Inflammatory macrophage (primary cell): ENCODE data around the gene SOX5.
"Not testable (repeated sequence)": the region's sequence is repeated elsewhere in the genome, so short reads cannot be mapped to it uniquely, and the experiment has no call there.

Experiments
- DNase-seq, 2 donors: peaks; one replicate each; pipeline ENCODE4 v3.0.0-alpha.2; 2020 to 2022

Gene SOX5

DNA sequence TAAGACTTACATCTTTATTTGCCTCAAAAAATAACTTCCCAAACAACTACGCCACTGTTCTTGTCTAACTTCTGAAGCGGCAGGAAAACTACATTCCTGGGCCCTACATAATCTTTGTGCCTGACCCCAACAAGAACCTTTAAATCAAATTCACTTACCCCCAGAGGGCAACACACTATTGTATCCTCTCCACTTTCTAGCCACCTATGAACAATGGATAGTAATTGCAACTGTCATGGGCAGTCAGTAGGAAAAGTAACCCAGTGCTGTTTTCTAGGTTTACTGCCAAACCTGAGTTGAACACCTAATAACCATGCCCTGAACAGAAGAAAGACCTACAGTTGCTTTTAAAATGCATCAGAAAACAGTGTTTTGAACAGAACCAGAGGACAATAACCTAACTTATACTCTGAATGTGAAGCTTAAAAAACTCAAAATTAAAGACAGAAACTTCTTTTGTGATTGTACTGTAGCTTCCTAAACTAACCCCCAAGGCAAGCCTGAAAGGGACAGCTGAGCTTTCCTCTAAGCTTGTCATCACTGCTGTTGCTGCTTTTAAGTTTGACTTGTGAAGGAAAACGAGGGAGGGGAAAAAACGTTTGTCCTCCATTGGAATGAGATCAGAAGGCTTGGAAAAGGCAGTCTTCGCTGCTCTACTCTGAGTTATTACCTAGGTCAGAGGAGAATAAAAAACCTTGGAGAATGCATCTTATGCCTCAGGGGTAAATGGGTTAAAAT is 195.7 kb downstream of the SOX5 start:
- no peak for DNase-seq

DNA sequence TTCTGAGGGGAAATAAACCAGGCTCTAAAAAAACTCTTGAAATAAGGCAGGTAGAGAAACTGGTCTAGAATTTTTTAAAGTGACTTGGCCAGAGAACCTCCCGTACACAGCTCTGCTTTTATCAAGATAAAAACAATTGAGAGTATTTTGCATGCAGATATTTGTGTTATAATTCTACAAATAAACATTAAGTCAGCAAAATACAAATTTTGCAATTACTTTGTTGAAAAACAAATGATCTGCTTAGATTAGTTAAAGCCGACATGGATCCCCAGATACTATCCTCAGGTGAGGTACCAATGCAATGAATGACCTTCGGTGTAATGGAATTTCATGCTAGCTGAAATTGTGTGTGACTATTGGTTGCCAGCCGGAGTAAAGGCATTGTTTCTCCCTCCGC is 197.2 kb downstream of the SOX5 start:
- DNase-seq, result no peak

DNA sequence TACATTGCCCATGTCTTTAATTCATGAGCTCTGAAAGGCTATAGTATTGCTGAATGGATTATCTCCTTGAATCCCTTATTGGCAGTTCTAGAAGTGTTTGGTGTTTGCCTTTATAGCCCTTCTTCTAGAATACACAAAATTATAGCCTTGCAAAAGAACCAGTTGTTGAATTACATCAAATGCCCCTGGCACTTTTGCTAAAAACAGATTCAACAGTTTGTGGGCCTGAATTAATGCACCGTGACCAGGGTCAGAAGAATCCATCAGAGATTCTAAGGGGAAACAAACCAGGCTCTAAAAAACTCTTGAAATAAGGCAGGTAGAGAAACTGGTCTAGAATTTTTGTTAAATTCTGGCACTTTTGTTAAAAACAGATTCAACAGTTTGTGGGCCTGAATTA is 197.8 kb downstream of the SOX5 start:
- no peak for DNase-seq

DNA sequence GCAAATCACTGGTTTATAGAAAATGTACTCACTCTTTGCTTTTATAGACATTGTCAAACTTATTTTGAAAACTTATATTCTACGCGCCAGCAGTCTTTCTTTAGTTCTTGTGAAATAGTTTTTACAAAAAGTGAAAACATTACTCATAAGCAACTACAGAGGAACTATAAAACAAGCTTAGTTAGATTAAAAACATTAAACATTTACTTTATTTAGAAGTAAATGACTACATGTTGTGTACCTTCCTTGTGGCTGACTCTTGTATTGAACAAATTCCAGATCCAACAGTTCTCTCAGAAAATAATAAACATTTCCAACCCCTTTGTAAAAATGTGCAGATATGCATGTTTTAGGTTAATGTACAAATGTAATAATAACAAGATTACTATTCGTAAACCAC is 198.5 kb downstream of the SOX5 start:
- DNase-seq, result no peak

DNA sequence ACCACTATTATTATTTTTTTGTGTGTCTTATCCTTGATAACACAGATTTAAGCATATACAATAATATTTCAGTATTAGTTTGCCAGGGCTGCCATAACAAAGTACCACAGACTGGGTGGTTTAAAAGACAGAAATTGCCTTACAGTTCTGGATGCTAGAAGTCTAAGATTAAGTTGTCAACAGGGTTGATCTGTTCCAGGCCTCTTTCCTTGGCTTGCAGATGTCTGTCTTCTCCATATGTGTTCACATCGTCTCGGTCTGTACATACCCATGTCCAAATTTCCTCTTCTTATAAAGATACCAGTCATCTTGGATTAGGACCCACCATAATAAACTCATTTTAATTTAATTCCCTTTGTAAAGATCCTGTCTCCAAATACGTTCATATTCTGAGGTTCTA is 204.8 kb downstream of the SOX5 start:
- no peak for DNase-seq

DNA sequence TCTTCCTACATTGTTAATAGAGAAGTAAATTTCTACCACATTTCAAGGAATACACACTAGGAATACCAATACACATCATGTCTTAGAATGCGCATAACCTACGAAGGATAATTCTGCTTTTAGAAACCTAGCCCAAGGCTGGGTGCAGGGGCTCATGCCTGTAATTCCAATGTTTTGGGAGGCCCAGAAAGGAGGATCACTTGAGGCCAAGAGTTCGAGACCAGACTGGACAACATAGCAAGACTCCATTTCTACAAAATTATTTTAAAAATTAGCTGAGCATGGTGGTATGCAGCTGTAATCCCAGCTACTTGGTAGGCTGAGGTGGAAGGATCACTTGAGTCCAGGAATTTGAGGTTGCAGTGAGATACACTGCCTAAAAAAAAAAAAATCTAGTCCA is 206.9 kb downstream of the SOX5 start:
- DNase-seq, result no peak

DNA sequence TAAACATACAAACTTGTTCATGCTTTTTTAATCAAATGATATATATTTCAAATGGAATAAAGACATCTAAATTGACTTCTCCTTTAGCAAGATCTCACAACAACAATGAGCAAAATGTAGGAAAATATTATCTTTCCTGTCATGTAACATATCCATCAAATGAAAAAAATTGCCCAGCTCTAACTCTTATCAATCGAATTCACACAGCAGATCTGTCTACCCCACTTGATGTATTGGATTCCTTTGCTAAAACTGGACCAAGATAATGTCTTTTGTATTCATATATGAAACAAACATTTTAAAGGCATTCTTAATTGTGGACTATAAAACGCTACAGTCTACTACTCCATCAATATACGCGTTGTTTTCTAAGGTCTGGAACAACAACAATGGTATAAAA is 218.0 kb downstream of the SOX5 start:
- no peak for DNase-seq

DNA sequence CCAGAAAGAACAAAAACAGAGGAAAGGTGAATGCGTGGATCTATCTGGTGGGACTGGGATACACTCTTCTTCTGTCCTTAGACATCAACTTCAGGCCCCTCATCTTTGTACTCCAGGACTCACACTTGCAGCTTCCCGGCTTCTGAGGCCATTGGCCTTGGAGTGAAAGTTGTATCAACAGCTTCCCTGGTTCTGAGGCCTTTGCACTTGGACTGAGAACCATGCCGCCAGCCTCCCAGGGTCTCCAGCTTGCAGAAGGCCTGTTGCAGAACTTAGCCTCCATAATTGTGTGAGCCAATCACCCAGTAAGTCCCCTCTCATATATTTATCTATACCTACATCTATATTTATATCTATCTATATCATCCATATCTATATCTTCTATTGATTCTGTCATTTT is 218.4 kb downstream of the SOX5 start:
- no peak for DNase-seq

DNA sequence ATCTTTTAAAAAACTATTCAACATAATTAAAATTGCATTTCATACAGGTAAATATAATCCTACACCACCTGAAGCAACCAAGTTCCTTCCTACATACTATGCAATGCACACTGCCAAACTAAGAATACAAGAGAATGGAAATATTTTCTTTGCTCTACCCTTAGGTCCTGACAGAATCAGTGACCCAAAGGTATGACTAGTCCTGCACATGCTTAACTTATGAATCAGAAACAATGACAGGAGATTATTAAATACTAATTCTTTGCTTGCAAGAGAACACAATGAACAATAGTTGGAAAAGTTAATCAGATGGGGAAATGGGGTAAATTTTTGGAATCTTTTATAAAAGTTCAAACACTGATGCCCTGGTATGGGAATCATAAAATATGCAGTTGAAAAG is 220.1 kb downstream of the SOX5 start:
- no peak for DNase-seq

DNA sequence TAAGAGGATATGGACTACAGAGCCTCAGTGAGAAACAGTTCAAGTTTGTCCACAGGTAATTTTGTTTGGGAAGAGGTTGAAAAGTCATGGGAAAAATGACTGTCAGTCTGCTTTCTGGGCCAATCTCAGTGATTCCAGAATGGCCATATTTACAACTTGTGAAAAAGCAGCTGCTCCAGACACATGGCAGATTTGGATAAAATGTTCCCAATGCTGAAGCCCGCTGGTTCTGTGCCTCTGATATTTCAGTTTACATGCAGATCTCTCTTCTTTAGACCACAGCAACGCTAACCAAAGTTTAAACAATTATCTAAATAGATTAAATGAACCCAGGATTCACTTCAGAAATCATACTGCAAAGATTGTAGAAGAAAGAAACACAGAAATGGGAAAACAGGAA is 222.8 kb downstream of the SOX5 start:
- no peak for DNase-seq

DNA sequence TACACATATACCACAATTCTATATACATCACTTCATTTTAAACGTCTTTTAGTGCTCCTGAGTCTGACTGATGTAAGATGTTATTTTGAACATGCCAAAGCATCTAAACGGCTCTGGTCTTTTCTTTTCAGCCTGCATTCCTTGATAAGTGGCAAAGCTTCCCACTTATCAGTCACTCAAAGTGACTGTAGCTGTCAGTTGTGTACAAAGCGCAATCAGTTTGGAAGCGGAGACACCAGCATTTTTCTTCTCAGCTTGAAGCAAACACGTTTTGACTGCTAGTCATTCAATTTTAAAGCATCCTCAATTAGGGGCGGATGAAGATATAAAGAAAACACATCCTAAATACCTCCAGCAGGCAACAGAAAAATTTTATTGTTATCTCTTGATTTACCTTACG is 226.8 kb downstream of the SOX5 start:
- DNase-seq, result no peak

DNA sequence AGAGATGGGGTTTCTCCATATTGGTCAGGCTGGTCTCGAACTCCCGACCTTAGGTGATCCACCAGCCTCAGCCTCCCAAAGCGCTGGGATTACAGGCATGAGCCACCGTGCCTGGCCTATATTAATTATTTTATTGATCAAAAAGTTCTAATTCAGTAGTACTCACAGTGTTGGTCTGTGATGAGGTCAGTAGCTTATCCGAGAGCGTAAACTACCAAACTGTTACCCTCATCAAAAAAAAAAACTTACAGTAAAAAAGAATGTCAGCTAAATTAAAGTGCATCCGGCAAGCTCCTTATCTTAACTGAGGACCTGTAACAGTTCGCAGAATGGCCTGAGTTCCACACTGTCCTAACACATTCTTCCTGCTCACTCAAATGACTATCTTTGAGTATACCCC is 228.2 kb downstream of the SOX5 start:
- DNase-seq, result no peak

DNA sequence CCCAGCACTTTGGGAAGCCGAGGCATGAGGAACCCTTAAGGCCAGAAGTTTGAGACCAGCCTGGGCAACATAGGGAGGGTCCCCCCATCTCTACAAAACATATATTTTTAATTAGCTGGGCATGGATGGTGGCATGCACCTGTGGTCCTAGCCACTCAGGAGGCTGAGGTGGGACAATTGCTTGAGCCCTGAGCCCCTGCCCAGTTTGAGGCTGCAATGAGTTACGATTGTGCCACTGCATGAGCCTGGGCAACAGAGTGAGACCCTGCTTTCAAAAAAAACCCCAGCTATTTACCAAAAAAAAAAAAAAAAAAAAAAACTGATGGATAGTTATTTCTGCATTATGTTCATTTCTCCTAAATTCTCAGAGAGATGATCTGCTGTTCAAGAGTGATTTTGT is 230.0 kb downstream of the SOX5 start:
- no peak for DNase-seq

DNA sequence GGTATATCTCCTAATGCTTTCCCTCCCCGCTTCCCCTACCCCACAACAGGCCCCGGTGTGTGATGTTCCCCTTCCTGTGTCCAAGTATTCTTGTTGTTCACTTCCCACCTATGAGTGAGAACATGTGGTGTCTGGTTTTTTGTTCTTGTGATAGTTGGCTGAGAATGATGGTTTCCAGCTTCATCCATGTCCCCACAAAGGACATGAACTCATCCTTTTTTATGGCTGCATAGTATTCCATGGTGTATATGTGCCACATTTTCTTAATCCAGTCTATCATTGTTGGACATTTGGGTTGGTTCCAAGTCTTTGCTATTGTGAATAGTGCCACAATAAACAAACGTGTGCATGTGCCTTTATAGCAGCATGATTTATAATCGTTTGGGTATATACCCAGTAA is 239.1 kb downstream of the SOX5 start:
- not testable (repeated sequence) for DNase-seq

DNA sequence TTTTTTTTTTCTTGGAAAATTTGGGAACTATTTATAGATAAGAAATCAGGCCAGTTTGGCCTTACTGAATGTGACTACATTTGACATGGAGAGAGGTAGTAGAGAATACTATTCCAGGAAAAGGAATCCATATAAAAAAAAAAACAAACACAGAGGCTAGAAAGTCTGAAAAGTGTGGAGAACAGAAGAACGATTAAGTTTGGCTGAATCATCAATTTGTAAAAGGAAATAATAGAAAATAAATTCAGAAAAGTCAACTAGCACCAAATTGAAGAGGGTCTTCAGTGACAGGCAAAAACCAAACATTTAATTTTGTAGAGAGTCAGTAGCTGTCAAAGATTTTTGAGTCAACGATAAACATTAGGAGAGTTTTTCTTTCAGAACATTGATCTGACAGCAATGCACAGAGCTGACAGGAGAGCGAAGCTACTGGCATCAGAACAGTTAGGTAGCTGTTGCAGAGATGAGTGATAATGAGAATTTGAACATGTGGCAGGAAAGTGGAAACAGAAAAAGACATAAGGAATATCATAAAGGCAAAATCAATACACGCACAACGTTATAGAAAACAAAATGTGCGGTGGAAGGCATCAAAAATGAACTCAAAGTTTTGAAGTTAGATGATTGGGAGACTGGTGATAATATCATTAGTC is 241.2 kb downstream of the SOX5 start:
- DNase-seq, result no peak

DNA sequence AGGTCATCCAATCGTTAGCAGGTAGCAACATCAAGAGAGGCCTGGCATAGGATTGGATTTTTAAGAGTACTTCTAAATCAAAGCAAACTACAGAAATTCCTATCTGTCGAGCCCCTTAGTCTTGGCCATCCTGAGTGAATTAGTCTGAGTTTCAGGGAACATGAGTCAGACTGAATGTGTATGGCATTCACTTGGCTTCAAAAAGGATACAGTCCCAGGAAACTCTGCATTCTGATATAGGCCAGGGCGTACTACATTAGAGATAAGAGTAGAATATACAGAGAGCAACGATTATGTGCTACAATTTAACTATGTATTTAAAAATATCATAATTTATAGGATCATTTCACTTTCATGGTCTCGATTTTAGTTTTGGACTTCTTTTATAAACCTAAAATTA is 242.2 kb downstream of the SOX5 start:
- no peak for DNase-seq

DNA sequence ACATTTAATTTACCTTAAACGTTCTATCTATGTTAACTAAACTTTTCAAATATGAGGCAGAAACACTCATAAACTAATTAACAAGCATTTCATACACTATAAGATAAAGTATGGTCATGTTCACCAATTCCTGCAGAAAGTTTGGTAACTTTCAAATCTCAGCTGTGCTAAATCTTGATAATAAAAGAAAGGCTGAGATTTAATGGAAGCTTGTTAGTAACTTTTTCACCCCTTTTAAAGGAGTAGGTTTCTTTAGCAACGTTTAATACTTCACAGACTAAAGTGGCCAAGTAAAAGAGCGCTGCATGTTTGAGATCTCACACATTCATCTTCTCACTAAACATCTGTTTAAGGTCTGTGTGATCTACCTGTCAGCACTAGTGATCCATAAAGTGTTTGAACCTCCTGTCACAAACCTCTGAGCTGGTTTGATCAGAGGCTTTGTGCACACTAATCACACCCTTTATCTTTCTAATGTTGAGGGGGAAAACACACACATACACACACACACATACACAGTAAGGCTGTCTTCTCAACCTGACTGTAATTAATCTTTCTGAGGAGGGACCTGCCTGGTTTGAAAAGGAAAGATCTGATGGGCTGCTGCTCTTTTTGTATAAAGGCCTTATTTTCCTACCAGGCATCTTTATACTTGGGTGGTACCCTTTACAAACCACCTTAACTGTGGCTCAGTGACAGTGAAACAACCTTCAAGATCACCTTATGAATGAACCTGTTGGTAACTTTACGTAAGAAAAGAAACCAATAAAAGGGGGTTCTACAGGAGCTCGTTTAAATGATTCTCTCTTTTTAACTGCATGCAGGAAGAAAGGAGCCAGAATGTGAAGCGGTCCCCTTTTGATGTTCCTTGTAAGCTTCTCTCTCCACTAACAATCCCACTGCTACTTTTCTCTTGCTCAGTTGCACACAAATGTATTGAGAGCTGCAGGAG is 244.2 kb downstream of the SOX5 start:
- DNase-seq, result no peak

DNA sequence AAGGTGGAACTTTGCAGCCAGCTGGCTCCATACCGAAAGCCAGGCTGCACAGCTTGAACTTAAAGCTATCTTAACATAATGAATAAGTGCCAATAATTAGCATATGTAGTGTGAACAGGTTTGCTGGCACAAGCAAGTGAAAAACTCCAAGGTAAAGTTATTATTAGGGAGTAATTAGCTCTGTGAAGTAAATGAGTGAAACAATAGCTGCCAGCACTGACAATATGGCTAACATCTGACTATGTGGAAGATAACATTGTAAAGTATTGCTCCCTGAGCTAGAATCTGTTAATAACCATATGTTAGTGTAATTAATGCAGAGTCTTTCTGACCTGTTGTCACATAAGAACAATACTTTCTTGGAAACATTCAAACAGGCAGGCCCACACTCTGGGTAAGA is 246.4 kb downstream of the SOX5 start:
- no peak for DNase-seq

DNA sequence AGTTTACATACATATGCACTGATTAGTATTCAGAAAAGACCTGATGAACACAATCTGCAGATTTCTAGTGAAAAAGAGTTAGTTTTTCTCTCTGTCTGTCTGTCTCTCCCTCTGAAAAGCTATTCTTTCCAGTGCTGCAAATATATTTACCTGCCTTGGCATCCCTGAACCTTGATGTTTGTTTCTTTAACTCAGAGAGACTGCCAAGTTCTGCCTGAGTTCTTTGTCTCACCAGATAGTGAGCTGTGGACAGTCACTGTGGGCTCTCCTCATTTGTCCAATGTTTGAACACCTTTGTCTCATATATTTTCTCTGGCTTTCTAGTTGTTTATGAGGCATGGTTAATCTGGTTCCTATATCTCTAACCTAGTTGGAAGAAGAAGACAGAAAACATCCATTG is 250.4 kb downstream of the SOX5 start:
- no peak for DNase-seq

DNA sequence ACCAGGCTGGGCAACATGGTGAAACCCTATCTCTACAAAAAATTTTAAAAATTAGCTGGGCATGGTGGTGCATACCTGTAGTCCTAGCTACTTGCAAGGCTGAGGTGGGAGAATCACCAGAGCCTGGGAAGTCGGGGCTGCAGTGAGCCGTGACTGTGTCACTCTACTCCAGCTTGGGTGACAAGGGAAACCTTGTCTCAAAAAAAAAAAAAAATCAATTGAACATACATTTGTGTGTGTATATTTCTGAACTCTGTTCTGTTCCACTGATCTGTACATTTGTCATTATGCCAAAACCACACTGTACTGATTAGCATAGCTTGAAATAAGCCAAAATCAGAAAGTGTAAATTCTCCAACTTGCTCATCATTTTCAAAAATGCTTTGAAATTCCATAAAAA is 254.6 kb downstream of the SOX5 start:
- no peak for DNase-seq

DNA sequence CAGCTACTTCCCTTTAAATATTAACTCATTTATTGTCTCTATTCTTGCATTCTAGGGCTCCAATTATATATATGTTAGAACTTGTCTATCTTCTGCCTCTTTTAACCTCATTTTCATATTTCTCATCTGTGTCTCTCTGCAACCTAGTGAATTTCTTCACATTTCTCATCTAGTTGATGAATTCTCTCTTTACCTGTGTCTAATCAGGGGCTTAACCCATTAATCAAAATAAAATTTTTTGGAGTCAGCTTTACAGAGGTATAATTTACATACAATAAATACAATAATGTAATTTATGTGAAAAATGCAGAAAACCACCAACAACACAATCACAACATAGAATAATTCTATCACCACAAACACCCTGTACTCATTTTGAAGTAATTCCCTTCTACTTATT is 255.2 kb downstream of the SOX5 start:
- no peak for DNase-seq

DNA sequence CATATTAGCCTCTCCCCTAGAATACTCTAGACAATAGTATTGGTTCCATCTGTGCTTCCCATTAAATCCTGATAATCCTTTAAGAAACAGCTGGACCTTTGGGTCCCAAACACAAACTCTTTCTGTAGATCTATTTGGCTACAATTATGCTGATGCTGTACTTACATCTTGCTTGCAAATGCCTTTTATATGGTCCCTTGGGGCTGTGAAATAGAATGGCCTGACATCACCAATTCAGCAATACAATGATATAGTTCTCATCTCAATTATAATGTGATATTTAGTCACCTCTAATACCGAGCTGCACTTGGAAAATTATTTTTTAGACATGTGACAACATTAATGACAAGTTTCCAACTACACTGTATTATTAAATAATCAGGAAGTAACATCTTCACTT is 261.5 kb downstream of the SOX5 start:
- DNase-seq, result no peak

DNA sequence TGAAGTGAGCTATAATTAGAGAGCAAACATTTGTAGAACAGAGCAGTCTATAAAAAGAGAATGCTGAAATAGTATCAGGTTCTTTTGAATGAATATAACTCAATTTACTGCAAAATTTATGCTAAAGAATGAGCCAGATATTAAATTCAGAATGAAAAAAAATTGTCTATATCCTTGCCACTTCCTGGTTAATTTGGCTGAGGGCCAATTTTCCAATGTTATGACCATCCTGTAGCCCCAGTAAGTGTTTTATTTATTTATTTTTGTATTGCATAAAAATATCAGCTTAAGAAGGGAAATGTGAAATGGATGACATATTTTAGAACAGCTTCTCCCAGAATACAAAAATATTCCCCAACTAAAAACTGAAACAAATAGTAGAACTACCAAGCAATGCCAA is 263.4 kb downstream of the SOX5 start:
- DNase-seq, result no peak

DNA sequence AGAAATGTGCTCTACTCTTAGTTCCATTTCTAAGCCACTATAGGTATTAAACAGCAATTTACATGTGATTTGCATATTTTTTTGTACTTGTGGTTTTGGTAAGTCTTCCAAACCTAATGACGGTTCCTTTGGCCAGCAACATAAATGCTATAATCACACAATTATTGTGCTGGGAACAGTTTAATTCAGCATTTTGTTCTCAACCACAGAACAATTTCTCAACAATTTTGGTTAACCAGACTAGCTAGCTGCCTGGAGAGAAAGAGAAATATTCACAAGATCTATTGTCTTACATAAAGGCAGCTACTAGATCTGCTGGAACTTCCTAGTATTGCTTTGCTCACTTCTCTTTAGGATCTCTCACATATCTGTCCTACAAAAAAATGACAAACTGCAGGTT is 265.3 kb downstream of the SOX5 start:
- no peak for DNase-seq
